Choroid plexus epithelial cell (primary cell): ENCODE data around the gene DCTN3.

Experiments
- DNase-seq: peaks from one replicate; pipeline ENCODE4 v3.0.0-alpha.2; 2010; ENCODE audit warnings: low read depth
- H3K4me3 ChIP-seq: 2 replicates; pipeline ENCODE4 v1.5.1; 2011; ENCODE audit warnings: low read depth, mild to moderate bottlenecking, control low read depth, low read length, moderate library complexity
- CTCF ChIP-seq: conservative IDR thresholded peaks from 2 replicates; pipeline ENCODE4 v1.5.1; 2011; ENCODE audit warnings: low read depth, mild to moderate bottlenecking, control low read depth, inconsistent platforms, low read length, moderate library complexity

Gene DCTN3

GRCh38 chr9:34591917-34592866, 28.1 kb downstream of the DCTN3 start:
- H3K4me3 ChIP-seq = no peak overlapping the region
- DNase-seq = no peak
- TF ChIP-seq CTCF = no peak

GRCh38 chr9:34591248-34591916, 28.9 kb downstream of the DCTN3 start:
- DNase-seq = peak; percentile 82
- peak; percentile 81 for TF ChIP-seq CTCF
- peak overlapping the region; percentile 5 for H3K4me3 ChIP-seq

GRCh38 chr9:34590381-34591247, 29.7 kb downstream of the DCTN3 start:
- no peak overlapping the region for H3K4me3 ChIP-seq
- DNase-seq = no peak

GRCh38 chr9:34589636-34590380, 30.5 kb downstream of the DCTN3 start, which contains the start of gene CNTFR:
Gene CNTFR (minus strand): TSS chr9:34589724. CDS start chr9:34568981, 20,743 bp downstream.
- no peak for DNase-seq
- peak within 1 kb of the TSS; percentile 24 for H3K4me3 ChIP-seq

More at GRCh38 chr9:34590381-34591247, 29.7 kb downstream of the DCTN3 start:
- no peak for TF ChIP-seq CTCF

GRCh38 chr9:34588671-34589635, 31.3 kb downstream of the DCTN3 start:
- DNase-seq = no peak
- no peak for TF ChIP-seq CTCF
- H3K4me3 ChIP-seq = no peak overlapping the region

More at GRCh38 chr9:34589636-34590380, 30.5 kb downstream of the DCTN3 start, which contains the start of gene CNTFR:
- TF ChIP-seq CTCF = no peak
